SK-N-MC (cell line): ENCODE data around the gene MIF.

Source experiments
- EZH2 ChIP-seq: fragments of 200-600 bp; sonication (generic); IDR thresholded peaks from one replicate; pipeline ENCODE4 v1.6.1; 2017; ENCODE audit warnings: antibody characterized with exemption
- FOXP2 ChIP-seq: optimal IDR thresholded peaks from 2 replicates; pipeline ENCODE3; 2011; ENCODE audit warnings: mild to moderate bottlenecking, moderate library complexity; ENCODE audit not compliant: insufficient read depth; ENCODE audit errors: extremely low read length, control extremely low read depth
- POLR2AphosphoS5 ChIP-seq: IDR thresholded peaks from 2 replicates; pipeline ENCODE4 v1.6.1; 2012; ENCODE audit warnings: mild to moderate bottlenecking, low read depth, low read length, borderline replicate concordance

GRCh38 chr22:23912293-23912903 is 18.2 kb downstream of the MIF start:
- TF ChIP-seq POLR2AphosphoS5 (0 out of 2 replicates have a peak, but pooled peaks have one; percentile 13), EZH2 (no peak), FOXP2 (no peak)
